ENCODE results near the gene IL9R. TPM values are rescaled to one million over a fixed set of nuclear protein-coding genes. Genes with fewer than 3 reads are reported as not detected.
"Not testable (repeated sequence)": the region's sequence is repeated elsewhere in the genome, so short reads cannot be mapped to it uniquely, and the experiment has no call there.

Gene IL9R
- total and polyA plus RNA-seq, 3 experiments from 2014 or later = 0.16 to 5.0 (median 3.9) TPM

GRCh38 chrX:155959018-155959587 is 38.4 kb upstream of the IL9R start:
- ChIA-PET POLR2A (no interaction called here), CTCF (no interaction called here)
- Mint-ChIP-seq H3K9me3 (peaks cover 6 to 9% (median 8%) of the 10 kb centered on the region in 5 donors), H3K4me3 (no peak overlapping the region), H3K36me3 (peaks cover 0 to 6% (median 1%) of the 10 kb centered on the region in 3 donors), H3K27me3 (peaks cover 11 to 12% of the 10 kb centered on the region in 2 donors), H3K27ac (no peak overlapping the region), H3K4me1 (no peaks in the 10 kb centered on the region)
- H3K36me3 ChIP-seq (ENCODE audit: insufficient read depth, low read length) = no peaks in the 10 kb centered on the region
- H3K9me3 ChIP-seq (ENCODE audit: low read length) = no peaks in the 10 kb centered on the region
- no peak overlapping the region for H3K27ac ChIP-seq (ENCODE audit: low read depth, low read length)
- no peaks in the 10 kb centered on the region for H3K27me3 ChIP-seq (ENCODE audit: insufficient read depth, low read length, poor library complexity, severe bottlenecking)
- no peaks in the 10 kb centered on the region for H3K4me1 ChIP-seq (ENCODE audit: insufficient read depth, low read length)
- no peak overlapping the region for H3K4me3 ChIP-seq (ENCODE audit: low read length)
- DNase-seq = no peak

GRCh38 chrX:155962906-155963305 is 34.6 kb upstream of the IL9R start:
- H3K36me3 Mint-ChIP-seq = peaks cover 0 to 3% (median 0%) of the 10 kb centered on the region in 3 donors
- POLR2A ChIA-PET = no interaction called here
- no peak for DNase-seq

GRCh38 chrX:155966876-155967275 is 30.6 kb upstream of the IL9R start:
- Mint-ChIP-seq H3K27me3 (peaks cover 13 to 29% of the 10 kb centered on the region in 2 donors), H3K36me3 (peaks cover 0 to 3% (median 0%) of the 10 kb centered on the region in 3 donors), H3K4me1 (peaks cover 0 to 13% (median 0%) of the 10 kb centered on the region in 3 donors), H3K4me3 (no peak overlapping the region), H3K9me3 (peaks cover 8 to 28% (median 26%) of the 10 kb centered on the region in 5 donors), H3K27ac (no peak overlapping the region)
- DNase-seq = peak in 4 of 5 donors; percentile 5 to 70 (median 9)
- ChIA-PET CTCF (no interaction called here), POLR2A (no interaction called here)
- no peaks in the 10 kb centered on the region for H3K9me3 ChIP-seq (ENCODE audit: low read length)
- no peak overlapping the region for H3K4me3 ChIP-seq (ENCODE audit: low read length)
- no peaks in the 10 kb centered on the region for H3K27me3 ChIP-seq (ENCODE audit: insufficient read depth, low read length, poor library complexity, severe bottlenecking)
- H3K36me3 ChIP-seq (ENCODE audit: insufficient read depth, low read length) = no peaks in the 10 kb centered on the region
- H3K27ac ChIP-seq (ENCODE audit: low read depth, low read length) = no peak overlapping the region
- H3K4me1 ChIP-seq (ENCODE audit: insufficient read depth, low read length) = no peaks in the 10 kb centered on the region

More at GRCh38 chrX:155962906-155963305, 34.6 kb upstream of the IL9R start:
- Histone ChIP-seq H3K27me3 (ENCODE audit: insufficient read depth, low read length, poor library complexity, severe bottlenecking) (no peaks in the 10 kb centered on the region), H3K4me1 (ENCODE audit: insufficient read depth, low read length) (no peaks in the 10 kb centered on the region), H3K4me3 (ENCODE audit: low read length) (no peak overlapping the region), H3K9me3 (ENCODE audit: low read length) (no peaks in the 10 kb centered on the region), H3K27ac (ENCODE audit: low read depth, low read length) (no peak overlapping the region), H3K36me3 (ENCODE audit: insufficient read depth, low read length) (no peaks in the 10 kb centered on the region)
- peaks cover 12 to 14% of the 10 kb centered on the region in 2 donors for H3K27me3 Mint-ChIP-seq
- CTCF ChIA-PET = no interaction called here
- no peak overlapping the region for H3K27ac Mint-ChIP-seq
- H3K4me3 Mint-ChIP-seq = no peak overlapping the region
- peaks cover 0 to 4% (median 0%) of the 10 kb centered on the region in 3 donors for H3K4me1 Mint-ChIP-seq
- H3K9me3 Mint-ChIP-seq = peaks cover 6 to 18% (median 13%) of the 10 kb centered on the region in 5 donors

GRCh38 chrX:155967653-155968325 is 29.7 kb upstream of the IL9R start:
- peaks cover 0 to 13% (median 0%) of the 10 kb centered on the region in 3 donors for H3K4me1 Mint-ChIP-seq
- H3K27ac Mint-ChIP-seq = no peak overlapping the region

GRCh38 chrX:155968326-155968661 is 29.2 kb upstream of the IL9R start:
- H3K36me3 Mint-ChIP-seq = peaks cover 0 to 3% (median 0%) of the 10 kb centered on the region in 3 donors
- H3K27me3 Mint-ChIP-seq = peaks cover 13 to 29% of the 10 kb centered on the region in 2 donors
- Histone ChIP-seq H3K4me3 (ENCODE audit: low read length) (no peak overlapping the region), H3K9me3 (ENCODE audit: low read length) (no peaks in the 10 kb centered on the region), H3K36me3 (ENCODE audit: insufficient read depth, low read length) (no peaks in the 10 kb centered on the region), H3K27me3 (ENCODE audit: insufficient read depth, low read length, poor library complexity, severe bottlenecking) (no peaks in the 10 kb centered on the region), H3K27ac (ENCODE audit: low read depth, low read length) (no peak overlapping the region), H3K4me1 (ENCODE audit: insufficient read depth, low read length) (no peaks in the 10 kb centered on the region)
- no peak overlapping the region for H3K27ac Mint-ChIP-seq
- no peak overlapping the region for H3K4me3 Mint-ChIP-seq
- H3K4me1 Mint-ChIP-seq = peaks cover 0 to 13% (median 0%) of the 10 kb centered on the region in 3 donors
- ChIA-PET POLR2A (no interaction called here), CTCF (no interaction called here)
- peaks cover 8 to 28% (median 25%) of the 10 kb centered on the region in 5 donors for H3K9me3 Mint-ChIP-seq
- no peak for DNase-seq

More at GRCh38 chrX:155967653-155968325, 29.7 kb upstream of the IL9R start:
- Histone ChIP-seq H3K4me3 (ENCODE audit: low read length) (no peak overlapping the region), H3K27ac (ENCODE audit: low read depth, low read length) (no peak overlapping the region), H3K9me3 (ENCODE audit: low read length) (no peaks in the 10 kb centered on the region), H3K4me1 (ENCODE audit: insufficient read depth, low read length) (no peaks in the 10 kb centered on the region), H3K27me3 (ENCODE audit: insufficient read depth, low read length, poor library complexity, severe bottlenecking) (no peaks in the 10 kb centered on the region), H3K36me3 (ENCODE audit: insufficient read depth, low read length) (no peaks in the 10 kb centered on the region)
- H3K36me3 Mint-ChIP-seq = peaks cover 0 to 3% (median 0%) of the 10 kb centered on the region in 3 donors
- H3K27me3 Mint-ChIP-seq = peaks cover 13 to 29% of the 10 kb centered on the region in 2 donors
- ChIA-PET CTCF (no interaction called here), POLR2A (no interaction called here)
- no peak for DNase-seq
- H3K9me3 Mint-ChIP-seq = peaks cover 8 to 28% (median 26%) of the 10 kb centered on the region in 5 donors
- H3K4me3 Mint-ChIP-seq = no peak overlapping the region

GRCh38 chrX:155968791-155969190 is 28.7 kb upstream of the IL9R start:
- Histone ChIP-seq H3K27ac (ENCODE audit: low read depth, low read length) (no peak overlapping the region), H3K27me3 (ENCODE audit: insufficient read depth, low read length, poor library complexity, severe bottlenecking) (no peaks in the 10 kb centered on the region), H3K4me1 (ENCODE audit: insufficient read depth, low read length) (no peaks in the 10 kb centered on the region), H3K36me3 (ENCODE audit: insufficient read depth, low read length) (no peaks in the 10 kb centered on the region), H3K4me3 (ENCODE audit: low read length) (no peak overlapping the region), H3K9me3 (ENCODE audit: low read length) (no peaks in the 10 kb centered on the region)
- H3K36me3 Mint-ChIP-seq = peaks cover 0 to 2% (median 0%) of the 10 kb centered on the region in 3 donors
- ChIA-PET POLR2A (no interaction called here), CTCF (no interaction called here)
- peaks cover 9 to 24% of the 10 kb centered on the region in 2 donors for H3K27me3 Mint-ChIP-seq
- peaks cover 5 to 25% (median 22%) of the 10 kb centered on the region in 5 donors for H3K9me3 Mint-ChIP-seq
- no peak overlapping the region for H3K27ac Mint-ChIP-seq
- no peak overlapping the region for H3K4me3 Mint-ChIP-seq
- peaks cover 0 to 13% (median 0%) of the 10 kb centered on the region in 3 donors for H3K4me1 Mint-ChIP-seq
- DNase-seq = no peak

- H3K36me3 ChIP-seq (ENCODE audit: insufficient read depth, low read length); CTCF ChIA-PET; POLR2A ChIA-PET; H3K4me3 ChIP-seq (ENCODE audit: low read length); H3K27me3 ChIP-seq (ENCODE audit: insufficient read depth, low read length, poor library complexity, severe bottlenecking); H3K4me3 Mint-ChIP-seq; H3K27ac ChIP-seq (ENCODE audit: low read depth, low read length); H3K27ac Mint-ChIP-seq; DNase-seq; H3K36me3 Mint-ChIP-seq; H3K4me1 ChIP-seq (ENCODE audit: insufficient read depth, low read length); H3K9me3 ChIP-seq (ENCODE audit: low read length): not testable (repeated sequence)
- peaks cover 4 to 17% (median 14%) of the 10 kb centered on the region in 5 donors for H3K9me3 Mint-ChIP-seq
- peaks cover 0 to 13% (median 0%) of the 10 kb centered on the region in 3 donors for H3K4me1 Mint-ChIP-seq
- peaks cover 8 to 26% of the 10 kb centered on the region in 2 donors for H3K27me3 Mint-ChIP-seq
Observed at GRCh38 chrX:155971658-155972057, 25.8 kb upstream of the IL9R start.

- H3K27ac Mint-ChIP-seq; H3K4me3 ChIP-seq (ENCODE audit: low read length); H3K36me3 Mint-ChIP-seq; H3K27me3 ChIP-seq (ENCODE audit: insufficient read depth, low read length, poor library complexity, severe bottlenecking); H3K36me3 ChIP-seq (ENCODE audit: insufficient read depth, low read length); CTCF ChIA-PET; POLR2A ChIA-PET; H3K27ac ChIP-seq (ENCODE audit: low read depth, low read length); H3K4me3 Mint-ChIP-seq; H3K4me1 Mint-ChIP-seq; H3K9me3 ChIP-seq (ENCODE audit: low read length); H3K4me1 ChIP-seq (ENCODE audit: insufficient read depth, low read length); DNase-seq: not testable (repeated sequence)
- Mint-ChIP-seq H3K27me3 (peaks cover 8 to 26% of the 10 kb centered on the region in 2 donors), H3K9me3 (peaks cover 4 to 16% (median 11%) of the 10 kb centered on the region in 5 donors)
Observed at GRCh38 chrX:155972241-155972640, 25.3 kb upstream of the IL9R start.

Data from CD8-positive, alpha-beta memory T cell (primary cell).